Measurements from ENCODE around the gene COPS8.
A peak's percentile ranks its signal among the peaks of the same experiment; 100 is the strongest.

GRCh38 chr2:237085248-237086221 lies at the start of gene COPS8:
- peak in 1 of 4 donors; percentile 79 for TF ChIP-seq EP300 (IDR thresholded peaks at IDR 0.05)
- TF ChIP-seq POLR2A (IDR thresholded peaks at IDR 0.05): peak; percentile 94 to 96

Measured in sigmoid colon (tissue), 4 donors.